GM12878 (cell line): ENCODE data around the gene NFASC. TPM values are rescaled to one million over a fixed set of nuclear protein-coding genes. Genes with fewer than 3 reads are reported as not detected.

Experiments used
- ATAC-seq: fragments of 200-7000 bp; cut with Tn5 transposase; 3 replicates; pipeline ENCODE4 v1.9.1; 2020; ENCODE audit warnings: mild to moderate bottlenecking, moderate library complexity
- BruUV-seq: library from RNA; stranded (reverse); fragments of 400-500 nt; replicated peaks from 2 replicates; lab custom pipeline; 2021; lab: Mats Ljungman, UMichigan
- CTCF ChIA-PET: fragments of 300-600 bp; sonication (Branson Sonifier 250); formaldehyde crosslinking; extraction: SDS; loops from one replicate; lab custom pipeline; 2021; ENCODE audit warnings: inconsistent platforms; lab: Yijun Ruan, JAX
- POLR2A ChIA-PET: fragments of 350-600 bp; formaldehyde crosslinking; extraction: SDS; loops from one replicate; lab custom pipeline; 2021; ENCODE audit warnings: inconsistent platforms; lab: Charles Lee
- RAD21 ChIA-PET: fragments of 300-600 bp; sonication (Branson Sonifier 250); formaldehyde crosslinking; loops from one replicate; lab custom pipeline; 2023; ENCODE audit warnings: antibody characterized with exemption; ENCODE audit not compliant: unreplicated experiment; lab: Charles Lee
- SMC1A ChIA-PET: fragments of 300-600 bp; sonication (Branson Sonifier 250); formaldehyde crosslinking; loops from one replicate; lab custom pipeline; 2023; ENCODE audit not compliant: unreplicated experiment, uncharacterized antibody; lab: Charles Lee
- DNase-seq: peaks from one replicate; pipeline ENCODE4 v3.0.0-alpha.2; 2011; ENCODE audit warnings: low read depth, low spot score
- FAIRE-seq: peaks from 3 replicates; lab custom pipeline; 2011; peaks lifted over from hg19 to GRCh38; lab: Jason Lieb, UNC
- H2AFZ ChIP-seq: 2 replicates; pipeline ENCODE4 v1.6.0; 2011; ENCODE audit warnings: low read depth, low read length, control low read depth; ENCODE audit not compliant: control insufficient read depth
- H3K27ac ChIP-seq: 2 replicates; pipeline ENCODE4 v1.5.1; 2011; ENCODE audit warnings: control low read depth; ENCODE audit not compliant: control insufficient read depth, insufficient read depth
- H3K27me3 ChIP-seq, 2 experiments: replicated peaks in 1 of 2; 2 replicates each; pipeline versions ENCODE4 v1.6.0 to v1.6.1; 2011; ENCODE audit warnings: low read length in 1 of 2; ENCODE audit not compliant: control insufficient read depth in 2 of 2, insufficient read depth in 2 of 2
- H3K36me3 ChIP-seq, 2 experiments: 2 replicates each; pipeline ENCODE4 v1.5.1; 2011; ENCODE audit warnings: low read length in 1 of 2; ENCODE audit not compliant: control insufficient read depth in 2 of 2, insufficient read depth in 2 of 2
- H3K4me1 ChIP-seq: 2 replicates; pipeline ENCODE4 v1.6.1; 2011; ENCODE audit warnings: mild to moderate bottlenecking, low read length, moderate library complexity, mixed read lengths; ENCODE audit not compliant: control insufficient read depth, insufficient read depth
- H3K4me2 ChIP-seq: 2 replicates; pipeline ENCODE4 v1.6.0; 2011; ENCODE audit warnings: control low read depth; ENCODE audit not compliant: control insufficient read depth, insufficient read depth
- H3K4me3 ChIP-seq: fragments of 200-600 bp; sonication (generic); 2 replicates; pipeline ENCODE4 v1.5.1; 2016
- H3K79me2 ChIP-seq: 2 replicates; pipeline ENCODE4 v1.6.0; 2011; ENCODE audit warnings: low read length; ENCODE audit not compliant: control insufficient read depth, insufficient read depth
- H3K9ac ChIP-seq: 2 replicates; pipeline ENCODE4 v1.8.0; 2011; ENCODE audit warnings: low read length, control low read depth, mixed read lengths; ENCODE audit not compliant: control insufficient read depth, insufficient read depth
- H3K9me3 ChIP-seq: replicated peaks from 3 replicates; pipeline ENCODE4 v1.5.1; 2011; ENCODE audit warnings: mild to moderate bottlenecking, low read length; ENCODE audit not compliant: control insufficient read depth, insufficient read depth
- H4K20me1 ChIP-seq: 2 replicates; pipeline ENCODE4 v1.6.0; 2011; ENCODE audit not compliant: control insufficient read depth, insufficient read depth
- BACH1 ChIP-seq: fragments of 450-650 bp; IDR thresholded peaks from 2 replicates; pipeline ENCODE4 v1.6.1; 2017; ENCODE audit warnings: mild to moderate bottlenecking, borderline replicate concordance
- CHD2 ChIP-seq: IDR thresholded peaks from 2 replicates; pipeline ENCODE4 v1.6.1; 2011; ENCODE audit warnings: low read depth, low read length, improper control_type of control experiment, borderline replicate concordance
- CREB1 ChIP-seq: IDR thresholded peaks from 2 replicates; pipeline ENCODE4 v1.6.1; 2012; ENCODE audit warnings: low read depth, mild to moderate bottlenecking, inconsistent platforms
- EGR1 ChIP-seq, 2 experiments: IDR thresholded peaks; 1 replicate in 1 of 2; 2 replicates in 1 of 2; pipeline ENCODE4 v1.6.1; 2011 to 2012; ENCODE audit warnings: low read depth in 2 of 2, low read length in 2 of 2, borderline replicate concordance in 1 of 2, mild to moderate bottlenecking in 1 of 2, moderate library complexity in 1 of 2
- NFYA ChIP-seq: IDR thresholded peaks from 2 replicates; pipeline ENCODE4 v1.6.1; 2011; ENCODE audit warnings: low read depth, mild to moderate bottlenecking, low read length, improper control_type of control experiment, borderline replicate concordance
- POLR2AphosphoS2 ChIP-seq: IDR thresholded peaks from 2 replicates; pipeline ENCODE4 v1.6.1; 2011; ENCODE audit warnings: low read depth, mild to moderate bottlenecking, low read length, improper control_type of control experiment, moderate library complexity
- RB1 ChIP-seq: fragments of 450-650 bp; formaldehyde crosslinking; IDR thresholded peaks from 2 replicates; pipeline ENCODE4 v1.6.1; 2017; ENCODE audit warnings: mild to moderate bottlenecking, borderline replicate concordance
- RUNX3 ChIP-seq: IDR thresholded peaks from 2 replicates; pipeline ENCODE4 v1.6.1; 2012; ENCODE audit warnings: low read length, inconsistent platforms
- ZNF384 ChIP-seq: IDR thresholded peaks from 2 replicates; pipeline ENCODE4 v1.6.1; 2012; ENCODE audit warnings: low read depth, mild to moderate bottlenecking, low read length, improper control_type of control experiment, borderline replicate concordance
- WGBS: methylation state at CpG from one replicate; pipeline ENCODE4 v1.1.6; 2016; ENCODE audit warnings: low lambda C conversion rate; ENCODE audit not compliant: insufficient replicate concordance, insufficient coverage; ENCODE audit errors: missing lambda C conversion rate; 5-methylcytosine and 5-hydroxymethylcytosine counted together
- in situ Hi-C: fragments of 300-500 bp; cut with MboI; formaldehyde crosslinking; loops from 9 replicates; pipeline ENCODE4 v1.14.3; 2018; ENCODE audit warnings: mixed read lengths
- intact Hi-C: fragments of 100-400 bp; cut with micrococcal nuclease; formaldehyde crosslinking; loops from one replicate; pipeline ENCODE4 v1.14.2; 2022; ENCODE audit not compliant: unreplicated experiment
- polyA plus RNA-seq, 11 experiments: library from polyadenylated mRNA; depleted of rRNA in 4 of 11; unstranded in 6 of 11; stranded (reverse) in 5 of 11; fragments of >200 nt; fragmentation: Nextera tagmentation in 4 of 11; fragmentation: Illumina TruSeq in 1 of 11; extraction: Ambion mirVana in 4 of 11; extraction: Trizol in 1 of 11; gene quantifications; 1 replicate in 1 of 11; 2 replicates in 10 of 11; pipeline versions ENCODE4 v1.2.1 to v1.2.3, GENCODE V29; 2011 to 2016; ENCODE audit warnings: inconsistent platforms in 2 of 11, missing spikeins in 2 of 11, low read depth in 1 of 11
- total RNA-seq, 4 experiments: library from RNA; depleted of rRNA in 3 of 4; stranded (reverse); fragments of >200 nt in 3 of 4; fragmentation: Illumina TruSeq in 1 of 4; extraction: Trizol in 1 of 4; gene quantifications; 2 replicates each; pipeline versions ENCODE4 v1.2.1 to v1.2.3, GENCODE V29; 2013 to 2021
- TF ChIP-seq, protein P1 (sequence below): fragments of 450-650 bp; IDR thresholded peaks from 2 replicates; pipeline ENCODE4 v1.6.1; 2016; ENCODE audit warnings: mild to moderate bottlenecking, moderate library complexity, borderline replicate concordance
- TF ChIP-seq, protein P2 (sequence below): IDR thresholded peaks from 2 replicates; pipeline ENCODE4 v1.6.1; 2012; ENCODE audit warnings: low read length, inconsistent platforms

The NFASC gene
- total and polyA plus RNA-seq, 10 of the 15 experiments (the other 5 are each of a cell fraction or from before 2014, with no cell fraction given), result 0.04 to 0.31 (median 0.12) TPM; not detected in 4

DNA sequence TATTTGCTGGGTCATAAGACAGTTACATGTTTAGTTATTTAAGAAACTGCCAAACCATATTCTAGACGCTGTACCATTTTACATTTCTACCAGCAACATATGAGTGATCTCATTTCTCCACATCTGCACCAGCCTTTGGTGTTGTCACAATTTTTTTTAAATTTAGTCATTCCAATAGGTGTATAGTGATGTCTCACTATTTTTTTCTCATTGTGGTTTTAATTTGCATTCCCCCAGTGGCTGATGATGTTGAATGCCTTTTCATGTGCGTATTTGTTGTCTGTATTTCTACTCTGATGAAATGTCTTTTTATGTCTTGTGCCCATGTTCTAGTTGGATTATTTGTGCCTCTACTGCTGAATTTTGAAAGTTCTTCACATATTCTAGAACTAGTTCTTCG, 38.4 kb downstream of the NFASC start:
- no peaks in the 10 kb centered on the region for H3K79me2 ChIP-seq
- H3K4me1 ChIP-seq, result no peaks in the 10 kb centered on the region
- no peaks in the 10 kb centered on the region for H3K9me3 ChIP-seq
- DNase-seq, result no peak
- H3K9ac ChIP-seq, result no peak overlapping the region
- no TSS peak for BruUV-seq
- in situ Hi-C loops, result no loop called here
- H3K4me3 ChIP-seq, result no peak overlapping the region
- no peaks in the 10 kb centered on the region for H4K20me1 ChIP-seq
- H2AFZ ChIP-seq, result no peak overlapping the region
- ChIA-PET POLR2A (no interaction called here), SMC1A (no interaction called here), CTCF (no interaction called here), RAD21 (no interaction called here)
- H3K4me2 ChIP-seq, result no peak overlapping the region
- 0% methylated on average over 3 of the region's 3 CpGs for WGBS
- TF ChIP-seq BACH1 (no peak), ZNF384 (0 out of 2 replicates have a peak, but pooled peaks have one; percentile 12), RUNX3 (0 out of 2 replicates have a peak, but pooled peaks have one; percentile 7)
- no peak for FAIRE-seq
- no peaks in the 10 kb centered on the region; a peak in 1 of 4 replicates for H3K27me3 ChIP-seq
- no peak; the same call in 2 of the 3 replicates for ATAC-seq
- intact Hi-C loops, result no loop called here
- H3K36me3 ChIP-seq, result no peaks in the 10 kb centered on the region
- H3K27ac ChIP-seq, result no peak overlapping the region

DNA sequence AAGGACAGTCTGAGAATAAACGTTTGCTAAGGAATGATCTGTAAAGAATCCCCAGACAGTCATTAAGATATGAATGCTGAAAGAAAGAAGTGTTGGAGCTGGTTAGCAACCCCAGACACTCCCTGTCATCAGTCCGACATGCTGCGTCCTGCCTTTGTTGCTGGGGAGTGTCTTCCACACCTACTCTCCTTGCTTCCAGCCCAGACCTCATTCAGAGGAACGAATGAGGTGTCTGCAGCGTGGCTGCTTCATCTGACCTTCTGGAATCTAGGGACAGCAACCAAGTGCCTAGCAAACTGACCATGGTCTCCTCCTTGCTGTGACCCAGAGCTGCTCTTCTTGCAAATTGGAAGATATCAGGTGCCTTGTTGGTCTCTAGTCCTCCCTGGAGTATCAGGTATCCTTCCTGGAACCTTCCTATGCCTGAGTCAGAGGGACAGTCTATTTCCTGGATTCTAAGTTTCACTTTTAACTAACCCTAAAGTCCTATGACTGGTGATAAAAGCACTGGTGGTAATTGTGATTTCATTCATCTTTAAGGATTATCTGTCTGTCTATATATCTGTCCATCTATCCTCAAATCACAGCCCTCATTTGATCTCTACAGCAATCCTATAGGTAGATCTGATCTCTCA, 45.3 kb downstream of the NFASC start:
- DNase-seq, result no peak
- RAD21 ChIA-PET, result no interaction called here
- TF ChIP-seq NFYA (no peak), CREB1 (no peak), RB1 (no peak), EGR1 (IDR thresholded peaks at IDR 0.05; ENCODE audit: borderline replicate concordance in 1 of 2, low read depth in 2 of 2, low read length in 2 of 2) (no peak), POLR2AphosphoS2 (no peak), CHD2 (no peak)
- TF ChIP-seq, protein P1, sequence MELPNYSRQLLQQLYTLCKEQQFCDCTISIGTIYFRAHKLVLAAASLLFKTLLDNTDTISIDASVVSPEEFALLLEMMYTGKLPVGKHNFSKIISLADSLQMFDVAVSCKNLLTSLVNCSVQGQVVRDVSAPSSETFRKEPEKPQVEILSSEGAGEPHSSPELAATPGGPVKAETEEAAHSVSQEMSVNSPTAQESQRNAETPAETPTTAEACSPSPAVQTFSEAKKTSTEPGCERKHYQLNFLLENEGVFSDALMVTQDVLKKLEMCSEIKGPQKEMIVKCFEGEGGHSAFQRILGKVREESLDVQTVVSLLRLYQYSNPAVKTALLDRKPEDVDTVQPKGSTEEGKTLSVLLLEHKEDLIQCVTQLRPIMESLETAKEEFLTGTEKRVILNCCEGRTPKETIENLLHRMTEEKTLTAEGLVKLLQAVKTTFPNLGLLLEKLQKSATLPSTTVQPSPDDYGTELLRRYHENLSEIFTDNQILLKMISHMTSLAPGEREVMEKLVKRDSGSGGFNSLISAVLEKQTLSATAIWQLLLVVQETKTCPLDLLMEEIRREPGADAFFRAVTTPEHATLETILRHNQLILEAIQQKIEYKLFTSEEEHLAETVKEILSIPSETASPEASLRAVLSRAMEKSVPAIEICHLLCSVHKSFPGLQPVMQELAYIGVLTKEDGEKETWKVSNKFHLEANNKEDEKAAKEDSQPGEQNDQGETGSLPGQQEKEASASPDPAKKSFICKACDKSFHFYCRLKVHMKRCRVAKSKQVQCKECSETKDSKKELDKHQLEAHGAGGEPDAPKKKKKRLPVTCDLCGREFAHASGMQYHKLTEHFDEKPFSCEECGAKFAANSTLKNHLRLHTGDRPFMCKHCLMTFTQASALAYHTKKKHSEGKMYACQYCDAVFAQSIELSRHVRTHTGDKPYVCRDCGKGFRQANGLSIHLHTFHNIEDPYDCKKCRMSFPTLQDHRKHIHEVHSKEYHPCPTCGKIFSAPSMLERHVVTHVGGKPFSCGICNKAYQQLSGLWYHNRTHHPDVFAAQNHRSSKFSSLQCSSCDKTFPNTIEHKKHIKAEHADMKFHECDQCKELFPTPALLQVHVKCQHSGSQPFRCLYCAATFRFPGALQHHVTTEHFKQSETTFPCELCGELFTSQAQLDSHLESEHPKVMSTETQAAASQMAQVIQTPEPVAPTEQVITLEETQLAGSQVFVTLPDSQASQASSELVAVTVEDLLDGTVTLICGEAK, result no peak
- TF ChIP-seq, protein P2, sequence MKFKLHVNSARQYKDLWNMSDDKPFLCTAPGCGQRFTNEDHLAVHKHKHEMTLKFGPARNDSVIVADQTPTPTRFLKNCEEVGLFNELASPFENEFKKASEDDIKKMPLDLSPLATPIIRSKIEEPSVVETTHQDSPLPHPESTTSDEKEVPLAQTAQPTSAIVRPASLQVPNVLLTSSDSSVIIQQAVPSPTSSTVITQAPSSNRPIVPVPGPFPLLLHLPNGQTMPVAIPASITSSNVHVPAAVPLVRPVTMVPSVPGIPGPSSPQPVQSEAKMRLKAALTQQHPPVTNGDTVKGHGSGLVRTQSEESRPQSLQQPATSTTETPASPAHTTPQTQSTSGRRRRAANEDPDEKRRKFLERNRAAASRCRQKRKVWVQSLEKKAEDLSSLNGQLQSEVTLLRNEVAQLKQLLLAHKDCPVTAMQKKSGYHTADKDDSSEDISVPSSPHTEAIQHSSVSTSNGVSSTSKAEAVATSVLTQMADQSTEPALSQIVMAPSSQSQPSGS, result no peak

More for the DNA sequence above, 45.3 kb downstream of the NFASC start:
- 0% methylated on average over 5 of the region's 5 CpGs for WGBS
- Histone ChIP-seq H3K36me3 (no peaks in the 10 kb centered on the region), H3K27me3 (no peaks in the 10 kb centered on the region), H3K9me3 (no peaks in the 10 kb centered on the region), H4K20me1 (no peaks in the 10 kb centered on the region), H3K27ac (no peak overlapping the region), H3K79me2 (no peaks in the 10 kb centered on the region), H3K9ac (no peak overlapping the region), H2AFZ (no peak overlapping the region), H3K4me1 (no peaks in the 10 kb centered on the region), H3K4me2 (no peak overlapping the region), H3K4me3 (no peak overlapping the region)
- ATAC-seq, result no peak
- ChIA-PET CTCF (no interaction called here), POLR2A (no interaction called here), SMC1A (no interaction called here)
- BruUV-seq, result no TSS peak
- FAIRE-seq, result no peak
- in situ Hi-C loops (loop anchor here (5.0 kb wide), 1 partner anchor 51 kb away; no protein-coding TSS in a partner anchor), intact Hi-C loops (no loop called here)
